ENCODE results near the gene PPP2R5C. TPM values are rescaled to one million over a fixed set of nuclear protein-coding genes. Genes with fewer than 3 reads are reported as not detected.

PPP2R5C gene
- total and polyA plus RNA-seq, 12 donors = 66.8 to 257 (median 222) TPM

- no peaks in the 10 kb centered on the region for H3K27me3 ChIP-seq
- H3K36me3 ChIP-seq = peaks cover 0 to 38% (median 11%) of the 10 kb centered on the region in 9 donors
- intact Hi-C loops (cut with DNase I) = loop anchor here in 1 of 10 donors (5.0 kb wide), 1 partner anchor 156 kb away; no protein-coding TSS in a partner anchor
- DNase-seq (no peak), ATAC-seq (peak in 6 of 8 donors; percentile 21 to 39 (median 32))
- WGBS, 2 donors = 85 to 86% methylated on average over 24 of the region's 24 CpGs
- H3K27ac ChIP-seq = peak overlapping the region in 9 of 10 donors; percentile 58 to 85 (median 76)
- no peak for TF ChIP-seq CTCF (IDR thresholded peaks at IDR 0.05)
- H3K4me1 ChIP-seq = peaks cover 6 to 33% (median 26%) of the 10 kb centered on the region in 9 donors
- H3K9me3 ChIP-seq = no peaks in the 10 kb centered on the region
- H3K4me3 ChIP-seq = no peak overlapping the region
Observed at GRCh38 chr14:101928415-101928841, 166.9 kb downstream of the PPP2R5C start.

GRCh38 chr14:101929096-101929495 lies 167.6 kb downstream of the PPP2R5C start:
- DNase-seq = no peak
- H3K9me3 ChIP-seq = no peaks in the 10 kb centered on the region
- H3K4me3 ChIP-seq = no peak overlapping the region
- peaks cover 0 to 32% (median 10%) of the 10 kb centered on the region in 9 donors for H3K36me3 ChIP-seq
- peak overlapping the region in 4 of 10 donors; percentile 65 to 85 (median 78) for H3K27ac ChIP-seq
- no peaks in the 10 kb centered on the region for H3K27me3 ChIP-seq
- no peak for TF ChIP-seq CTCF (IDR thresholded peaks at IDR 0.05)
- intact Hi-C loops (cut with DNase I) = loop anchor here in 1 of 10 donors (5.0 kb wide), 1 partner anchor 157 kb away; no protein-coding TSS in a partner anchor
- 97 to 98% methylated on average over 10 of the region's 10 CpGs for WGBS, 2 donors
- peak in 1 of 8 donors; percentile 8 for ATAC-seq
- peaks cover 6 to 33% (median 26%) of the 10 kb centered on the region in 9 donors for H3K4me1 ChIP-seq

- ATAC-seq (no peak), DNase-seq (no peak)
- no peak for TF ChIP-seq CTCF (IDR thresholded peaks at IDR 0.05)
- intact Hi-C loops (cut with DNase I) = loop anchor here in 1 of 10 donors (5.0 kb wide), 1 partner anchor 158 kb away; no protein-coding TSS in a partner anchor
- whole genome bisulfite sequencing, 2 donors = 93 to 94% methylated on average over 9 of the region's 9 CpGs
- H3K4me1 ChIP-seq = peaks cover 6 to 33% (median 26%) of the 10 kb centered on the region in 9 donors
- no peaks in the 10 kb centered on the region for H3K9me3 ChIP-seq
- peaks cover 0 to 23% (median 8%) of the 10 kb centered on the region in 9 donors for H3K36me3 ChIP-seq
- H3K4me3 ChIP-seq = no peak overlapping the region
- H3K27ac ChIP-seq = peak overlapping the region in 1 of 10 donors; percentile 65
- no peaks in the 10 kb centered on the region for H3K27me3 ChIP-seq
Observed at GRCh38 chr14:101929946-101930345, 168.4 kb downstream of the PPP2R5C start.

- WGBS, 2 donors = 60% methylated on average over 7 of the region's 7 CpGs
- intact Hi-C loops (cut with DNase I) = no loop called here
- DNase-seq = no peak
Observed at GRCh38 chr14:101932673-101933072, 171.2 kb downstream of the PPP2R5C start.

More at GRCh38 chr14:101932673-101933072, 171.2 kb downstream of the PPP2R5C start:
- no peak for ATAC-seq
- H3K36me3 ChIP-seq = peaks cover 0 to 9% (median 0%) of the 10 kb centered on the region in 9 donors
- H3K27ac ChIP-seq = no peak overlapping the region
- H3K4me1 ChIP-seq = peaks cover 4 to 19% (median 11%) of the 10 kb centered on the region in 9 donors
- no peaks in the 10 kb centered on the region for H3K9me3 ChIP-seq
- no peak for TF ChIP-seq CTCF (IDR thresholded peaks at IDR 0.05)
- H3K4me3 ChIP-seq = no peak overlapping the region
- H3K27me3 ChIP-seq = peaks cover 0 to 3% (median 0%) of the 10 kb centered on the region in 7 donors

Data from heart right ventricle (tissue), 16 donors.